ENCODE measurements around the gene LIN9. TPM values are rescaled to one million over a fixed set of nuclear protein-coding genes. Genes with fewer than 3 reads are reported as not detected.
"Not testable (repeated sequence)": the region's sequence is repeated elsewhere in the genome, so short reads cannot be mapped to it uniquely, and the experiment has no call there.

LIN9 gene
- total RNA-seq, 2 experiments from 2014 or later = 10.2 to 11.3 TPM

- intact Hi-C loops (cut with micrococcal nuclease) = no loop called here
- DNase-seq (no peak), ATAC-seq (no peak)
- no peaks in the 10 kb centered on the region for H3K9me3 Mint-ChIP-seq
- no peak overlapping the region for H3K4me3 Mint-ChIP-seq
- TF ChIP-seq CTCF (IDR thresholded peaks at IDR 0.05) = no peak
- peaks cover 4% of the 10 kb centered on the region for H3K27me3 Mint-ChIP-seq
- POLR2A ChIA-PET = no interaction called here
- no peak overlapping the region for H3K27ac Mint-ChIP-seq
- H3K36me3 Mint-ChIP-seq (ENCODE audit: low read depth) = no peaks in the 10 kb centered on the region
- no peaks in the 10 kb centered on the region for H3K4me1 Mint-ChIP-seq (ENCODE audit: low read depth)
- CTCF ChIA-PET = interaction anchor here (1.4 kb wide), 1 partner anchor 10 kb away, joined by 4 read pairs; no protein-coding TSS in a partner anchor
Observed at GRCh38 chr1:226207048-226207447, 101.9 kb downstream of the LIN9 start.

GRCh38 chr1:226204198-226204597, 104.8 kb downstream of the LIN9 start:
- ChIA-PET POLR2A (no interaction called here), CTCF (interaction anchor here (0.6 to 2.1 kb wide), 3 partner anchors 29 to 728 kb away, joined by 3 to 6 read pairs (median 4); no protein-coding TSS in a partner anchor)
- H3K4me1 Mint-ChIP-seq (ENCODE audit: low read depth) = no peaks in the 10 kb centered on the region
- H3K27me3 Mint-ChIP-seq = peaks cover 4% of the 10 kb centered on the region
- intact Hi-C loops (cut with micrococcal nuclease) = no loop called here
- DNase-seq = no peak
- no peaks in the 10 kb centered on the region for H3K9me3 Mint-ChIP-seq
- ATAC-seq = no peak
- TF ChIP-seq CTCF (IDR thresholded peaks at IDR 0.05) = no peak
- no peak overlapping the region for H3K4me3 Mint-ChIP-seq
- no peaks in the 10 kb centered on the region for H3K36me3 Mint-ChIP-seq (ENCODE audit: low read depth)
- no peak overlapping the region for H3K27ac Mint-ChIP-seq

- ATAC-seq = no peak
- Mint-ChIP-seq H3K36me3 (ENCODE audit: low read depth) (no peaks in the 10 kb centered on the region), H3K27me3 (peaks cover 4% of the 10 kb centered on the region), H3K9me3 (no peaks in the 10 kb centered on the region), H3K4me1 (ENCODE audit: low read depth) (no peaks in the 10 kb centered on the region), H3K27ac (no peak overlapping the region), H3K4me3 (no peak overlapping the region)
- no peak for DNase-seq
- TF ChIP-seq CTCF (IDR thresholded peaks at IDR 0.05) = no peak
- intact Hi-C loops (cut with micrococcal nuclease) = no loop called here
- ChIA-PET CTCF (no interaction called here), POLR2A (no interaction called here)
Observed at GRCh38 chr1:226203655-226204054, 105.3 kb downstream of the LIN9 start.

GRCh38 chr1:226203240-226203639, 105.7 kb downstream of the LIN9 start:
- POLR2A ChIA-PET = no interaction called here
- no peaks in the 10 kb centered on the region for H3K4me1 Mint-ChIP-seq (ENCODE audit: low read depth)
- H3K27ac Mint-ChIP-seq = no peak overlapping the region
- H3K36me3 Mint-ChIP-seq (ENCODE audit: low read depth) = no peaks in the 10 kb centered on the region
- no peak overlapping the region for H3K4me3 Mint-ChIP-seq
- intact Hi-C loops (cut with micrococcal nuclease) = no loop called here
- no peak for DNase-seq
- CTCF ChIA-PET = interaction anchor here (9.9 kb wide), 1 partner anchor 79 kb away, joined by 175 read pairs; no protein-coding TSS in a partner anchor
- peaks cover 4% of the 10 kb centered on the region for H3K27me3 Mint-ChIP-seq
- TF ChIP-seq CTCF (IDR thresholded peaks at IDR 0.05) = no peak
- H3K9me3 Mint-ChIP-seq = no peaks in the 10 kb centered on the region
- no peak for ATAC-seq

- POLR2A ChIA-PET = interaction anchor here (0.6 kb wide), 1 partner anchor 645 kb away, joined by 5 read pairs; no protein-coding TSS in a partner anchor
Observed at GRCh38 chr1:226202666-226203065, 106.3 kb downstream of the LIN9 start.

More at GRCh38 chr1:226202666-226203065, 106.3 kb downstream of the LIN9 start:
- H3K4me3 Mint-ChIP-seq; intact Hi-C loops (cut with micrococcal nuclease); H3K9me3 Mint-ChIP-seq; H3K4me1 Mint-ChIP-seq (ENCODE audit: low read depth); ATAC-seq; H3K27ac Mint-ChIP-seq; H3K36me3 Mint-ChIP-seq (ENCODE audit: low read depth); DNase-seq; H3K27me3 Mint-ChIP-seq: not testable (repeated sequence)
- CTCF ChIA-PET = interaction anchor here (0.6 to 9.9 kb wide), 4 partner anchors 19 to 137 kb away, joined by 3 to 175 read pairs (median 3); no protein-coding TSS in a partner anchor

All from activated CD8-positive, alpha-beta T cell treated with anti-CD3 and anti-CD28 coated beads for 36 hours (primary cell).